GM10266 (cell line): Measurements from ENCODE around the gene RAD51.

Source experiments
- DNase-seq: peaks from one replicate; pipeline ENCODE4 v3.0.0; 2012; ENCODE audit errors: extremely low spot score
- TF ChIP-seq, protein P1 (sequence below): IDR thresholded peaks from 2 replicates; pipeline ENCODE4 v1.5.1; 2012; ENCODE audit warnings: mild to moderate bottlenecking, low read depth; ENCODE audit not compliant: control insufficient read depth, insufficient read depth; ENCODE audit errors: missing control alignments

The RAD51 gene

DNA sequence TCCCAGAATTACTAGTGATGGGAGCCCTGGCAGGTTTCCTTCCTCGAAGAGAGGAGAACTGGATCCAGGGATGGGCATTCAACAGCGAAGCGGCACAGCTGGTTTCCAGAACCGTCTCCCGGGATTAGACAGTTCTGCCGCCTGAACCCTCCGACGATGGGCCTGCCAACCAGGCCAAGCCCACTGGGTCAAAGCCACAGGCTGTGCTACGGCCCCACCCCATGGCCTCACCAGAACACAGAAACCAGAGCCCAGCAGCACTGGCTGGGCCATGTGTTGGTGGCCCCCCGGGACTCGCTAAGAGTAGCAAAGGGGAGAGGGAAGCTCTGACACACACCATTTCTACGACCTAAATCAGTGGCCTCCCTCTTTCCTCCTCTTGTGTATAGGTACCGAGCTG is 77.0 kb downstream of the RAD51 start:
- no peak for DNase-seq
- TF ChIP-seq, protein P1, sequence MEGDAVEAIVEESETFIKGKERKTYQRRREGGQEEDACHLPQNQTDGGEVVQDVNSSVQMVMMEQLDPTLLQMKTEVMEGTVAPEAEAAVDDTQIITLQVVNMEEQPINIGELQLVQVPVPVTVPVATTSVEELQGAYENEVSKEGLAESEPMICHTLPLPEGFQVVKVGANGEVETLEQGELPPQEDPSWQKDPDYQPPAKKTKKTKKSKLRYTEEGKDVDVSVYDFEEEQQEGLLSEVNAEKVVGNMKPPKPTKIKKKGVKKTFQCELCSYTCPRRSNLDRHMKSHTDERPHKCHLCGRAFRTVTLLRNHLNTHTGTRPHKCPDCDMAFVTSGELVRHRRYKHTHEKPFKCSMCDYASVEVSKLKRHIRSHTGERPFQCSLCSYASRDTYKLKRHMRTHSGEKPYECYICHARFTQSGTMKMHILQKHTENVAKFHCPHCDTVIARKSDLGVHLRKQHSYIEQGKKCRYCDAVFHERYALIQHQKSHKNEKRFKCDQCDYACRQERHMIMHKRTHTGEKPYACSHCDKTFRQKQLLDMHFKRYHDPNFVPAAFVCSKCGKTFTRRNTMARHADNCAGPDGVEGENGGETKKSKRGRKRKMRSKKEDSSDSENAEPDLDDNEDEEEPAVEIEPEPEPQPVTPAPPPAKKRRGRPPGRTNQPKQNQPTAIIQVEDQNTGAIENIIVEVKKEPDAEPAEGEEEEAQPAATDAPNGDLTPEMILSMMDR = no peak

DNA sequence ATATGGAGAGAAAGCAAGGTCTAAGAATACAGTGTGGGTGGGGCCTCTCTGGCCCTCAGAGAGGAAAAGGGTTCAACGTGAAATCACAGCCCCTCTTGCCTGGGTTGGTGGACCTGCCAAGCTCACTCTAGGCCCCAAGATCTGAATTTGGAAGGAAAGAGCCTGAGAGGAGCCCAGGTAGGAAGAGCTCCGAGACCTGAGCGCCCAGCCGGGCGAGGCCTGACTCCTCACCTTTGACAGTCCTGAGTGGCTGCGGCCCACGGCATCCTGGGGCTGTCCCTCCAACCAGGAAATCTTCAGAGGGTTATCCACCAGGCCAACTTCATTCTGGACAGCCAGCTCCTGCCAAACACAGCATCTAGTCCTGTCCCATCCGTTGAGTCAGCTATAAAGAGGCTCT is 78.5 kb downstream of the RAD51 start:
- TF ChIP-seq, protein P1 = no peak

DNA sequence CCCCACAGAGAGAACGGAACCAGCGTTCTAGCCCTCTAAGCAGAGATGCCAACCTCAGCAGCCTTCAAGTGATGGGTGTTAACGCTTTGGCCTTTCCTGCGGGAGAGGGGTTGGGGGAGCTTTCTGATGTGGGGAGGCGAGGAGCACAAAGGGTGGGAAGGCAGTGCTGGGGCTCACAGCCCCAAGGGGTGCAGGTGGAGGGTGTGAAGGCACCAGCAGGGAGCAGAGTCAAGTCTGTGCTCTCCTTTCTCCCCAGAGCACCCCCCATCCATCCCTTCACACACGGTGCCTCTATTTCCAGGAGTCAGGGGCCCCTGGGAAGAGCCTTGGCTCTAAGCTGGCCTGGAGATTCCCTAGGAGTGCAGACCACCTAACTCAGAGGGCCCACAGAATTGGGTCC is 78.9 kb downstream of the RAD51 start:
- TF ChIP-seq, protein P1 = no peak

More for the DNA sequence above, 78.5 kb downstream of the RAD51 start:
- no peak for DNase-seq

DNA sequence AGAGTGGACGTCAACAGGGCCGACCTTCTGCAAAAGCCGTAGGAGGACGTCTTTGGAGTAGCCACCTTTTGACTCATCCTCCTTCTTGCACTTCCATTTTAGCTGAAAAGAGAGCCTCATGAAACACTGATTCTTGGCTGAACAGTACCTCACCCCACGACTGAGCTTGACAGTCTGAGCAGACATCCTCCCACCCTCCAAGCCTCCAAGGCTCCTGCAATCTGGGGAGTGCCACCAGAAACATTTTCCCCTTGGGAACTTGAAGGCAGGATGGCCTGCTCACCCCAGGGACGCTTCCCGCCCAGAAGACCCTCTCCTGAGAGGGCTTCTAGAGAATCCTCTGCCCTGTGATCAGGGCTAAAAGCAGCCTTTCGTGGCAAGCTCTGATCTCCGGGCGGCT is 80.0 kb downstream of the RAD51 start:
- DNase-seq = no peak

More for the DNA sequence above, 78.9 kb downstream of the RAD51 start:
- DNase-seq = no peak

DNA sequence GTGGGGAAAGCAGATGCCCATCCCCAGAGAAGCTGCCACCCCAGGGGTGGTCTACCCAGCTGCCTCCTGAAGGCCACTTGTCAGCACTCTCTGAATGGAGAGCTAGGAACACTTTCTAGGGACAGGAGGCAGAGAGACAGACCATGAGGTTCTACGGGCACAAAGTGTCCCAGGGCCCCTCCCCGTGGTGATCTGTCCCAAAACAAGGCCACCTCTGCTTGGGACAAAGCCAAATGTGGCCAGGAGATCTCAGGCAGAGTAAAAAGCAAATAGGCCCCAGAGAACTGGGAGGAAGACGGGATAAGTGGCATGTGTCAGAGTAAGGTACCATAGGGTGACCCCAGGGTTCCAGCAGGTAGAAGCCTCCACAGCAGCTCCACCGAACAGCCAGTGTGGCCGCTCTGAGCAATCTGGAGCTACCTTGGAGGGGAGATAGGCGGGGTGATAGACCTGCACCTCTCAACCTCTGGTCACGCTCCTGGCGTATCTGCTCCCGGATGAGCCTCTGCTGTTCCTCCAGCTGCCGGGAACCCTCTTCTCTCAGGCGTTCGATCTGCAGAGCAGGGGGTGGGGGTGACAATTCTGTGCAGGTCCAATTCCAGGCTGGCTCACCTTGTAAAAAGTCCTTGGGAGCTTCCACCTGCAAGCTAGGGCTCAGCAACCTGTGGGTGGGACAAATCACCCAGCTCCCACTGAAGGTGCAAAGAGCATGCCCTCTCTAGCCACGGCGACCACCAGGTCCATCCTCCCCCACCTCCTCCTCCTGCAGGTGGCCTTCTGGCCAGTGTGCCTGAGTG is 81.0 kb downstream of the RAD51 start:
- TF ChIP-seq, protein P1 = no peak
- no peak for DNase-seq

More for the DNA sequence above, 80.0 kb downstream of the RAD51 start:
- TF ChIP-seq, protein P1 = no peak

DNA sequence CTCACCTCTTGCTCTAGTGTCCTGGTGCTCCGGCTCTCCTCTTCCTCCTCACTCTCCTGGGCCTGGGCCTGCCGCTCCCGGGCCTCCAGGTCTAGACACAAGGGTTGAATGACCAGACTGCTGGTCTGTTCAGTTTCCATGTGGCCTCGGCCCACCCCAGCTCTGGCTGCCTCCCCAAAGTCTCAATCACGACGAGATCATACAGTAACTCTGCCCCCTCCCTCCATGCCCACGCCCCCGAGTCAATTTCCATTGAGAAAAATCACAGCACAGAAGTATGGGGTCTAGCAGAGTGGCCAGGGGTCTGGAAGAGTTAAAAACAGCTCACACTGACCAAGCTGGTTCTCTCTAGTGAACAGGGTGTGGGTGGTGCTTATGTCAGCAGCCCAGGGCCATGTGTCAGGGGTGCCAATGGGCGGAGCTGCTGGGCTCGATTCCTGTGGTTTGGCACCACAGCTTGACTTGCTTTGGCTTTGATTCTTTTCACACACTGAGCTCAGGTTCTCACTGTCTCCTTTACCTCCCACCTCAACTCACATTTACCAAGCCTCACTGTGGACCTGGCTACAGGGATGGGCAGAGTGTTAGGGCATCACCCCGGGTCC is 81.7 kb downstream of the RAD51 start:
- DNase-seq = no peak
- TF ChIP-seq, protein P1 = no peak
